NAMALWA (cell line): Measurements from ENCODE around the gene RPL10A.
"Not testable (repeated sequence)": the region's sequence is repeated elsewhere in the genome, so short reads cannot be mapped to it uniquely, and the experiment has no call there.

Experiments used
- DNase-seq: peaks from one replicate; pipeline ENCODE4 v3.0.0-alpha.2; 2015; ENCODE audit warnings: low spot score

RPL10A gene

GRCh38 chr6:35512740-35513139, 44.5 kb downstream of the RPL10A start, which contains the start of gene TULP1:
TULP1 (minus strand) TSS chr6:35512896; CDS start chr6:35512858, 38 bp downstream.
- DNase-seq, result no peak

- DNase-seq, result no peak
Observed at GRCh38 chr6:35514587-35514986, 46.4 kb downstream of the RPL10A start.

DNA sequence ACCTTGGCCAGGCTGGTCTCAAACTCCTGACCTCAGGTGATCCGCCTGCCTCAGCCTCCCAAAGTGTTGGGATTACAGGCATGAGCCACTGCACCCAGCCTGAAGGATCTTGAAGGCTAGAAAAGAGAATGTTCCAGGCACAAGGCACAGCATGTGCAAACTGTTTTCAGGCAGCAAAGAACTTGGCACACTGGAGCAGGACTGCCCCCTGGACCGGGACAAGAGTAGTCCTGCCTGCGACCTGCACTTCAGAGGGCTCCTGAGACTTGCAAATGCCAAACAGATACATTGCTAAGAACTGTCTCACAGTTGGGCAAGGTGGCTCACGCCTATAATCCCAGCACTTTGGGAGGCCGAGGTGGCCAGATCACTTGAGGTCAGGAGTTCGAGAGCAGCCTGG, 47.7 kb downstream of the RPL10A start:
- DNase-seq, result not testable (repeated sequence)

DNA sequence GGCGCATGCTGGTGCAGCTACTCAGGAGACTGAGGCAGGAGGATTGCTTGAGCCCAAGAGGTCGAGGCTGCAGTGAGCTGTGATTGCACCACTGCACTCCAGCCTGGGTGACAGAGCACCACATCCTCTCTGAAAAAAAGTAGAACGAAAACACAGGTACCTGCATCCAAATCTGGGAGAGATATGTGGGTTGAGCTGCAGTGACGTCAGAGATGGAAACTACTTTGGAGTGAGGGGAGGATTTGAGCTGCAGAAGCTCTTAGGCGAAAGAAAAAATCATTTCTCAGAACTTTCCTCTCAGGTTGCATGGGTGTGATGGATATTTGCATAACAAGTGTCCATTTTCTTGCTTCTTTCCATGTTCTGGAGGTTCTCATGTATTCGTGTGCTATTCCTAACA, 48.5 kb downstream of the RPL10A start:
- DNase-seq, result no peak

DNA sequence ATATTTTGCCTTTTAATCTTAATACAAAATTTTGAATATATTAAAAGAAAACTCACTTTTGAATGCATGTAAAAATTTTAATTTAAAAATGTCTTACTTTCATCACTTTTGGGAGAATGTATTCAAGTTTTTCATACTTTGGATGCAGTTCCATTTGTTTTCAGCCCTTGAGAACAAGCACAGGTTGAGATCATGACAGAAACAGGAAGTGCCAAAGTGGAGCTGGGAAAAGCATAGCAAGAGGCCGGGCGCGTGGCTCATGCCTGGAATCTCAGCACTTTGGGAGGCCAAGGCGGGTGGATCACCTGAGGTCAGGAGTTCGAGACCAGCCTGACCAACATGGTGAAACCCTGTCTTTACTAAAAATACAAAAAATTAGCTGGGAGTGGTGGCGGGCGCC, 49.8 kb downstream of the RPL10A start:
- DNase-seq, result not testable (repeated sequence)

- no peak for DNase-seq
Observed at GRCh38 chr6:35518566-35519312, 50.5 kb downstream of the RPL10A start.

- DNase-seq, result no peak
Observed at GRCh38 chr6:35519313-35520015, 51.3 kb downstream of the RPL10A start.
